ENCODE results near the gene CNTFR.

CNTFR gene

DNA sequence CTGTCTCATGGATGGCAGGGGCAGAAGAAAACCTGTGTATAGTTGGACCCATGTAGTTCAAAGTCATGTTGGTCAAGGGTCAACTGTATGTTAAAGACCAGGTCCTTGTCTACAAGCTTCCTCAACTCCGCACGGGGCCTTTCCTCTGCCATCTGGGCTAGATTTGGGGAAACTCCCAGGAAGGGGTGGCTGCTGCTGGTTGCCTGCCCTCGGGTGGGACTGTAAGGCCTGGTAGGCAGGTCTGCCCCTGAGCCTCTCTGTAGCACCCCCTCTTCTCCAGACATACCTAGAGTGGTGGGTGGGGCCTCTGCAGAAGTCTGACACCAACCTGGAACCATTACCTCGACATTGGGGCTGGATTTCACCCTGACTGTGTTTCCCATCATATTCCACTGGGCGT lies 82.0 kb downstream of the CNTFR start:
- no peak for DNase-seq (ENCODE audit: low spot score)

DNA sequence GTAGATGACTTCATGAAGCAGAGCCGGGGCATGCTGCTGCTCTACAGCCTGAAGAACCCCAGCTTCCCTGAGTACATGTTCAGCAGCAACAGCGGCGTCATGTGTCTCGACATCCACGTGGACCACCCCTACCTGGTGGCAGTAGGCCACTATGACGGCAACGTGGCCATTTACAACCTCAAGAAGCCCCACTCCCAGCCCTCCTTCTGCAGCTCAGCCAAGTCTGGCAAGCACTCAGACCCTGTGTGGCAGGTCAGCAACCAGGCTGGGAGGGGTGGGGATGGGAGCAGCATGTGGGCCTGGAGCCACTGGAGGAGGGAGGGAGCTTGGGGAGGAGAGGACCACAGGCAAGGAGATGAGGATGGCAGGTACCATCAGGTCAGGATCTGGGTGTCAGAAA lies 82.9 kb downstream of the CNTFR start:
- no peak for DNase-seq (ENCODE audit: low spot score)

DNA sequence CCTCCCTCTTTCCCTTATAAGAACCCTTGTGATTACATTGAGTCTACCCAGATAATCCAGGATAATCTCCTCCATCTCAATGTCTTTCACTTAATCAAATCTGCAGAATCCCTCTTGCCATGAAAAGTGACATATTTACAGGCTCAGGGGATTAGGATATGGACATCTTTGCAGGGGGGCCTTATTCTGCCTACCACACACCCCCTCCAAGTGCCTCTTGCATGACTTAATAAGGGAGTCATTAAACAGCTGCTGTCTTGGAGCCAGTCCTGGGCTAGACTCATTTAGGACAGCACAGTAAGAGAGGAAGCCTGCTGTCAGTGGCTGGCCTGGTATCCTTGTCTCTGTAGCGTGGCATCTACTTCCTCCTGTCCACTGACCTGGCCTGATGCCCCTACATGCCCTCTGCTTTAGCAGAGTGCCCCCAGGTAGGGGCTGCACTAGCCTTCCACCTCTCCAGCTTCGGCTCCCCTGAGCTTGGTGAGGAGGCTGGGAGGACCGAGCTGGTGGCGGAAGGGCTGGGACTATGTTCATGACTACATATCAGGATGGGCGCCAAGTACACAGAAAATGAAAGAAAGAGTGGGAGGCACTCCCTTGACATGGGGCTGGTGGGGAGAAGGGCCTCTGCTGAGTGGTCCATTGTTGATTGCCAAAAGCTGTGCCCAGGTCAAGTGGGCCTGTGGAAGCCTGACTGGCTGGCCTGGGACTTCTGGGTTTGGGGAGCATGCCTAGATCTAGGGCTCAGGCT lies 84.0 kb downstream of the CNTFR start:
- DNase-seq (ENCODE audit: low spot score) = no peak

DNA sequence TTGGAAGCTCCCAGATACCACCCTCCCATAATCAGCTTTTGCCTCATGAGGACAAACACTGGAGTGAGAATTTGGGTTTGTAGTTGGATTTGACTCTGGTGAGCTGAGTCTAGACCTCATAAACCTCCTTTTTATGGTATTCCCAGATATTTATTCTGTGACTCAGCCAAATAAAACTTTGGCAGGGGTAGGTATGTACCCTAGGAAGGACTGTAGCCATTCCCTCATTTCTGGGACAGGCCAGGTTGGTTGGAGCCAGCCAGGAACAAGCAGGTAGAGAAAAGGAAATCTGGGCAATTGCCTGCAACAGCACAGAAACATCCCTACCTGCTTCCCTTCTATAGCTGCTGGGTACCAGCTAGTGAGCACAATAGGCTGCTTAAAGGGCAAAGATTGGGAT lies 86.1 kb downstream of the CNTFR start:
- no peak for DNase-seq (ENCODE audit: low spot score)

DNA sequence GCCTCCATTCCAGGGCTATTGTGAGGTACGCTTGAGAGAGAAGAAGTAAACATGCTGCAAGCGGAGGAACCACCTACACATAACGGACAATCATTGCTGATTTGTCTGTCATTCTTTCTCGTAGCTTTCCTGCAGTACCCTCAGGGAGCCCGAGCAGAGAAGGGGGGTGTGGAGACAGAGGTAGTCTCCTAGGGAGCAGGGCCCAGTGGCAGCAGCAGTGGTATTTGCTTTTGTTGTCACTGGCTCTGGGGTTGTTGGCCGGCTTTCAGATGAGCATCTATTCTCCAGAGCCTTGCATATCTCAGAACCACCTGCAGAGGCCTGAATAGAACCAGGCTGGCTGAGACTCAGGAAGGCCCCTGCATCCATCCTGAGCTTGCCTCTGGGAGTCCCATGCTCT lies 86.6 kb downstream of the CNTFR start:
- DNase-seq (ENCODE audit: low spot score) = no peak

DNA sequence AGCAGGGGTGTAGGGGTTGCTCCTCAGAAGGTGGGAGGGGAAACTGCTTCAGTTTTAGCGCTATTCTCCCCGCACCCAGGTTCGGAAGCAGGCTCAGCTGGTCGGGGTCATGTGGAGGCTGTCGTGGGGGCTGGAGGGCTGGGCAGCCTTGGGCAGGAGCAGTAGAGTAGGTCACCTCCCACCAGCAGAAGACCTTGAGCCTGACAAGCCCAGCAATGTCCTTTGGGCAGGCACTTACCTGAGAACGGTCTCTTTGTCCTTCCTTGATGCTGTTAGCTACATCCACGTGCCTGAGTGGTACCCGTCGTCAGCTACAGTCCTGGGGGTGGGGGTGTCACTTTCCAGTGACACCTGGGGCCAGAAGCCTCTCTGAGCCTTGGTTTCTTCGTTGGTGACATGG lies 87.1 kb downstream of the CNTFR start:
- DNase-seq (ENCODE audit: low spot score) = no peak

DNA sequence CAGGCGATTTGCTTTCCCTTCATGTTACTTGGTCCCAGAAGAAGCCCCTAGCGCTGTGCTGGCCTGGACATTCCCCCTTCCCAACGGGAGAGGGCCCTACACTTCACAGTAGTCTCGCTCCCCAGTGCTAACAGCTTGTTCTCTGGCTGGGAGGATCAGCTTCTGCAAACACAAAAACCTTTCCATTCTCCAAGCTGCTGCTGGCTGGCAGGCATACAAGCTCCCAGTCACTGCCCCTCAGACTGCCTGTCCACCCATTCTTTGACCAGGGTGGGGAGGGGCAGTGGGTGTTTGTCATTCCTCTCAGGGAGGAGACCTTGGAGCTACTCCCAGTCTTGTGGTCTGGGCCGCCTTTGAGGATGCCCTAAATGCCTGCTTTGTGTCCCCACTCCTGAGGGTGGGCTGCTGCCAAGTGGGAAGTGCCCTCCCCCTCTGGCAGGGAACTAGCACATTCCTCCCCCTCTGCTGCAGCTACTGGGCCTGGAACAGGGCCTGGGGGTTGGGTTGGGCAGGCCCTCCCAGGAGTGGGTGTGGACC lies 87.6 kb downstream of the CNTFR start:
- DNase-seq (ENCODE audit: low spot score) = peak; percentile 20

All from hepatic stellate cell (primary cell).